Neural progenitor cell (in vitro differentiated cells): ENCODE results near the gene LRRC59. TPM values are rescaled to one million over a fixed set of nuclear protein-coding genes. Genes with fewer than 3 reads are reported as not detected.

ENCODE experiments used
- DNase-seq: peaks from one replicate; pipeline ENCODE4 v3.0.0-alpha.2; 2016; ENCODE audit warnings: low spot score
- H2AFZ ChIP-seq: fragments of 200-600 bp; sonication (generic); replicated peaks from 2 replicates; pipeline ENCODE4 v1.6.1; 2016; ENCODE audit warnings: antibody characterized with exemption
- H3F3A ChIP-seq: fragments of 200-600 bp; sonication (generic); 2 replicates; pipeline ENCODE4 v1.6.1; 2016; ENCODE audit warnings: antibody characterized with exemption, low read depth
- H3K27ac ChIP-seq: fragments of 200-600 bp; sonication (generic); 2 replicates; pipeline ENCODE4 v1.5.1; 2016; ENCODE audit warnings: mild to moderate bottlenecking
- H3K27me3 ChIP-seq: fragments of 200-600 bp; sonication (generic); 2 replicates; pipeline ENCODE4 v1.6.1; 2016; ENCODE audit warnings: mild to moderate bottlenecking, moderate library complexity
- H3K36me3 ChIP-seq: fragments of 200-600 bp; sonication (generic); 2 replicates; pipeline ENCODE4 v1.5.1; 2016
- H3K4me1 ChIP-seq: fragments of 200-600 bp; sonication (generic); 2 replicates; pipeline ENCODE4 v1.6.1; 2016; ENCODE audit warnings: mixed run types
- H3K4me2 ChIP-seq: fragments of 200-600 bp; sonication (generic); 2 replicates; pipeline ENCODE4 v1.6.1; 2016
- H3K4me3 ChIP-seq: fragments of 200-600 bp; sonication (generic); 2 replicates; pipeline ENCODE4 v1.5.1; 2016
- H3K79me2 ChIP-seq: fragments of 200-600 bp; sonication (generic); 2 replicates; pipeline ENCODE4 v1.6.1; 2016; ENCODE audit warnings: low read depth
- H3K9ac ChIP-seq: fragments of 200-600 bp; sonication (generic); 2 replicates; pipeline ENCODE4 v1.6.1; 2016
- H3K9me3 ChIP-seq: fragments of 200-600 bp; sonication (generic); 2 replicates; pipeline ENCODE4 v1.5.1; 2016; ENCODE audit warnings: low read depth
- H4K20me1 ChIP-seq: fragments of 200-600 bp; sonication (generic); 2 replicates; pipeline ENCODE4 v1.6.1; 2016; ENCODE audit warnings: low read depth
- H3K27ac Mint-ChIP-seq: 3 replicates; pipeline ENCODE4 v1.8.0; 2021; ENCODE audit warnings: mixed read lengths
- H3K27me3 Mint-ChIP-seq: 2 replicates; pipeline ENCODE4 v1.8.0; 2022; ENCODE audit warnings: low read depth, mild to moderate bottlenecking, inconsistent platforms, moderate library complexity, mixed read lengths; ENCODE audit not compliant: insufficient read depth
- H3K36me3 Mint-ChIP-seq: 3 replicates; pipeline ENCODE4 v1.8.0; 2021; ENCODE audit warnings: mixed read lengths
- H3K4me1 Mint-ChIP-seq: 3 replicates; pipeline ENCODE4 v1.8.0; 2021; ENCODE audit warnings: mixed read lengths
- H3K4me3 Mint-ChIP-seq: 3 replicates; pipeline ENCODE4 v1.8.0; 2021; ENCODE audit warnings: mild to moderate bottlenecking, moderate library complexity, mixed read lengths
- H3K9me3 Mint-ChIP-seq: 3 replicates; pipeline ENCODE4 v1.8.0; 2020; ENCODE audit warnings: mixed read lengths
- CTCF ChIP-seq: fragments of 200-600 bp; sonication (generic); IDR thresholded peaks from 2 replicates; pipeline ENCODE4 v1.5.1; 2017; ENCODE audit warnings: antibody characterized with exemption, mild to moderate bottlenecking
- EZH2 ChIP-seq: fragments of 200-600 bp; sonication (generic); IDR thresholded peaks from 2 replicates; pipeline ENCODE4 v1.6.1; 2017; ENCODE audit warnings: antibody characterized with exemption, mild to moderate bottlenecking, moderate library complexity
- EZH2phosphoT487 ChIP-seq: fragments of 200-600 bp; sonication (generic); IDR thresholded peaks from 2 replicates; pipeline ENCODE4 v1.6.1; 2017; ENCODE audit warnings: antibody characterized with exemption
- total RNA-seq: library from RNA; depleted of rRNA; stranded (reverse); fragments of >200 nt; gene quantifications from 2 replicates; pipeline ENCODE4 v1.2.3, GENCODE V29; 2015; ENCODE audit warnings: low replicate concordance

The LRRC59 gene
- total RNA-seq, 1 donor from 2014 or later: 57.0 TPM

DNA sequence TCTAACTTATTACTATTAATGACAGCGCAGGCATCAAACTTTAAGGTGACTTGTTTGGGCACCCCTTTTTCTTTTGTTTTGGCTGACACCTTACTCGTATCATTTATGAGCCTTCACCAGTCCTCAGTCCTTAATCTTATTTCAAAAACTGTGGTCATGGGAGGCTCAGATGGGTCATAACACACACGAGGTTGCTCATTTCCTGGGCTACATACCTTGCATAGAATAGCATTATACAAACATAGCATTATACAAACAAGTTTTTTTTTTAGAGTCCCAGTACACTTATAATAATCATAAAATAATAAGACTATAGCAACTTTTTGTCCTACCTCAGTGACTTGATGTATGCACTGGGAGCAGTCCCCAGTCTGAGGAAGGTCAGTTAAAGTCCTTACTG, 17.5 kb upstream of the LRRC59 start:
- no peak overlapping the region for H3K4me3 ChIP-seq
- H3F3A ChIP-seq: no peaks in the 10 kb centered on the region
- Mint-ChIP-seq H3K9me3 (peaks cover 9% of the 10 kb centered on the region), H3K27ac (no peak overlapping the region), H3K27me3 (peaks cover 7% of the 10 kb centered on the region), H3K4me1 (no peaks in the 10 kb centered on the region), H3K36me3 (peaks cover 2% of the 10 kb centered on the region), H3K4me3 (no peak overlapping the region)
- no peaks in the 10 kb centered on the region for H3K36me3 ChIP-seq
- DNase-seq: no peak
- H3K27me3 ChIP-seq: no peaks in the 10 kb centered on the region
- H4K20me1 ChIP-seq: no peaks in the 10 kb centered on the region
- no peaks in the 10 kb centered on the region for H3K79me2 ChIP-seq
- no peak for TF ChIP-seq EZH2phosphoT487
- no peak for TF ChIP-seq CTCF
- TF ChIP-seq EZH2: no peak
- H3K27ac ChIP-seq: no peak overlapping the region
- no peak overlapping the region for H3K9ac ChIP-seq
- no peaks in the 10 kb centered on the region for H3K9me3 ChIP-seq
- no peak overlapping the region for H2AFZ ChIP-seq
- H3K4me1 ChIP-seq: no peaks in the 10 kb centered on the region
- no peak overlapping the region for H3K4me2 ChIP-seq

DNA sequence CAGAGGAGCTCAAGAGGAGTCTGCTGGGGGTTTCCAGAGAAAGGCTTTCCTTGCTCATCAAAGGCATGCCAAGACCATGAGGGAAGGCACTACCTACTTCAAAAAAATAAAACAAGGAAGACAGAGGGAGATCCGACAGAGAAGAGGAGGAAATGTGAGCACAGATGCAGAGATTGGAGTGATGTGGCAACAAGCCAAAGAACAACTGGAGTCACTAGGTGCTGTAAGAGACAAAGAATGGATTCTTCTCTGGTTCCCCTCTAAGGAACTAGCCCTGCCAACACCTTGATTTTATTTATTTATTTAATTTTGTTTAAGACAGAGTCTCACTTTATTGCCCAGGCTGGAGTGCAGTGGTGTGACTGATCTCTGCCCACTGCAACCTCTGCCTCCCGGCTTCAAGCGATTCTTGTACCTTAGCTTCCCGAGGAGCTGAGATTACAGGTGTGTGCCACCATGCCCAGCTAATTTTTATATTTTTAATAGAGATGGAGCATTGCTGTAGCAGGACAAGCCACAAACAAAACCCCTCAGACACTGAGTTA, 14.9 kb upstream of the LRRC59 start:
- Histone ChIP-seq H3K4me2 (no peak overlapping the region), H3K27ac (no peak overlapping the region), H3K9ac (no peak overlapping the region), H4K20me1 (no peaks in the 10 kb centered on the region), H2AFZ (no peak overlapping the region), H3F3A (no peaks in the 10 kb centered on the region), H3K36me3 (no peaks in the 10 kb centered on the region), H3K27me3 (no peaks in the 10 kb centered on the region), H3K4me1 (no peaks in the 10 kb centered on the region), H3K9me3 (no peaks in the 10 kb centered on the region), H3K79me2 (no peaks in the 10 kb centered on the region), H3K4me3 (no peak overlapping the region)
- Mint-ChIP-seq H3K27ac (no peak overlapping the region), H3K36me3 (no peaks in the 10 kb centered on the region), H3K4me1 (no peaks in the 10 kb centered on the region), H3K27me3 (peaks cover 7% of the 10 kb centered on the region), H3K9me3 (no peaks in the 10 kb centered on the region), H3K4me3 (no peak overlapping the region)
- no peak for TF ChIP-seq EZH2
- no peak for TF ChIP-seq CTCF
- no peak for TF ChIP-seq EZH2phosphoT487
- no peak for DNase-seq

DNA sequence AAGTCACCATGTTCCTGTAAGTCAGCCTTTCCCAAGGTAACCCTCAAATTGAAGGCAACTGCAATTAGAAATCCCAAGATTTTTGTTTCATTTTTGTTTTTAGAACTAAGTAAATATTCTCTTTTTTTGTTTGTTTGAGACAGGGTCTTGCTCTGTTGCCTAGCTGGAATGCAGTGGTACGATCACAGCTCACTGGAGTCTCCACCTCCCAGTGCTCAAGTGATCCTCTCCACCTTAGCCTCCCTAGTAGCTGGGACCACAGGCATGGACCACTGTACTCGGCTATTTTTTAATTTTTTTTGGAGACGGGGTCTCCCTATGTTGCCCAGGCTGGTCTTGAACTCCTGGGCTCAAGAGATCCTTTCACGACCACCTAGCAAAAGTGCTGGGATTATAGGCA, 10.6 kb upstream of the LRRC59 start:
- H3K4me3 Mint-ChIP-seq: no peak overlapping the region

More for the DNA sequence above, 10.6 kb upstream of the LRRC59 start:
- H2AFZ ChIP-seq: no peak overlapping the region
- H3K9ac ChIP-seq: no peak overlapping the region
- H3K27ac ChIP-seq: no peak overlapping the region
- Mint-ChIP-seq H3K9me3 (no peaks in the 10 kb centered on the region), H3K4me1 (no peaks in the 10 kb centered on the region), H3K27ac (no peak overlapping the region), H3K36me3 (no peaks in the 10 kb centered on the region), H3K27me3 (peaks cover 9% of the 10 kb centered on the region)
- no peak overlapping the region for H3K4me3 ChIP-seq
- H4K20me1 ChIP-seq: no peaks in the 10 kb centered on the region
- DNase-seq: no peak
- TF ChIP-seq EZH2 (no peak), CTCF (no peak), EZH2phosphoT487 (no peak)
- no peaks in the 10 kb centered on the region for H3K27me3 ChIP-seq
- no peaks in the 10 kb centered on the region for H3K79me2 ChIP-seq
- no peaks in the 10 kb centered on the region for H3F3A ChIP-seq
- H3K36me3 ChIP-seq: no peaks in the 10 kb centered on the region
- H3K4me1 ChIP-seq: no peaks in the 10 kb centered on the region
- no peaks in the 10 kb centered on the region for H3K9me3 ChIP-seq
- no peak overlapping the region for H3K4me2 ChIP-seq
